PC-9 (cell line): ENCODE measurements around the gene DYNLRB1. TPM values are rescaled to one million over a fixed set of nuclear protein-coding genes. Genes with fewer than 3 reads are reported as not detected.
A peak's percentile ranks its signal among the peaks of the same experiment; 100 is the strongest.

Experiments
- BruUV-seq: library from RNA; stranded (reverse); fragments of 400-500 nt; replicated peaks from 2 replicates; lab custom pipeline; 2021; lab: Mats Ljungman, UMichigan
- CTCF ChIA-PET: fragments of 300-600 bp; sonication (Branson Sonifier 250); formaldehyde crosslinking; loops from one replicate; lab custom pipeline; 2022; ENCODE audit warnings: antibody characterized with exemption; lab: Charles Lee
- POLR2A ChIA-PET: fragments of 300-600 bp; sonication (Branson Sonifier 250); formaldehyde crosslinking; loops from one replicate; lab custom pipeline; 2022; ENCODE audit warnings: antibody characterized with exemption; ENCODE audit not compliant: unreplicated experiment; lab: Charles Lee
- DNase-seq, 2 experiments: peaks; one replicate each; pipeline versions ENCODE4 v3.0.0 to v3.0.0-alpha.2; 2015 to 2022; ENCODE audit warnings: mixed read lengths in 1 of 2
- H2AFZ ChIP-seq: fragments of 200-600 bp; sonication (generic); 2 replicates; pipeline ENCODE4 v1.8.1; 2017; ENCODE audit warnings: antibody characterized with exemption
- H3F3A ChIP-seq: fragments of 200-600 bp; sonication (generic); 2 replicates; pipeline ENCODE4 v1.8.1; 2017; ENCODE audit warnings: antibody characterized with exemption, mild to moderate bottlenecking, low read depth; ENCODE audit not compliant: insufficient read depth
- H3K27ac ChIP-seq: fragments of 200-600 bp; sonication (generic); 2 replicates; pipeline ENCODE4 v1.6.1; 2016; ENCODE audit warnings: mixed run types
- H3K27me3 ChIP-seq: fragments of 200-600 bp; sonication (generic); 2 replicates; pipeline ENCODE4 v1.6.1; 2016; ENCODE audit warnings: low read depth, mixed run types; ENCODE audit not compliant: insufficient read depth
- H3K36me3 ChIP-seq: fragments of 200-600 bp; sonication (generic); 2 replicates; pipeline ENCODE4 v1.6.1; 2016; ENCODE audit warnings: low read depth, mixed run types
- H3K4me1 ChIP-seq: fragments of 200-600 bp; sonication (generic); replicated peaks from 2 replicates; pipeline ENCODE4 v1.6.1; 2016; ENCODE audit warnings: mixed run types; ENCODE audit not compliant: insufficient read depth
- H3K4me2 ChIP-seq: fragments of 200-600 bp; sonication (generic); 2 replicates; pipeline ENCODE4 v1.6.1; 2017; ENCODE audit warnings: mixed run types
- H3K4me3 ChIP-seq: fragments of 200-600 bp; sonication (generic); 2 replicates; pipeline ENCODE4 v1.6.1; 2016; ENCODE audit warnings: mixed run types
- H3K79me2 ChIP-seq: fragments of 200-600 bp; sonication (generic); 2 replicates; pipeline ENCODE4 v1.6.1; 2017; ENCODE audit warnings: low read depth, mixed run types
- H3K9me2 ChIP-seq: fragments of 200-600 bp; sonication (generic); 2 replicates; pipeline ENCODE4 v1.8.1; 2017; ENCODE audit warnings: mild to moderate bottlenecking; ENCODE audit not compliant: insufficient read depth
- H3K9me3 ChIP-seq: fragments of 200-600 bp; sonication (generic); 2 replicates; pipeline ENCODE4 v1.8.1; 2016; ENCODE audit warnings: low read depth; ENCODE audit not compliant: insufficient read depth
- H4K20me1 ChIP-seq: fragments of 200-600 bp; sonication (generic); 2 replicates; pipeline ENCODE4 v1.8.1; 2017; ENCODE audit not compliant: insufficient read depth
- CTCF ChIP-seq: fragments of 200-600 bp; sonication (generic); conservative IDR thresholded peaks from 2 replicates; pipeline ENCODE4 v1.6.1; 2017; ENCODE audit warnings: mixed run types, antibody characterized with exemption, mild to moderate bottlenecking, moderate library complexity
- EZH2 ChIP-seq: fragments of 200-600 bp; sonication (generic); IDR thresholded peaks from 2 replicates; pipeline ENCODE4 v1.8.0; 2017; ENCODE audit warnings: antibody characterized with exemption, low read depth
- intact Hi-C: fragments of 100-400 bp; cut with micrococcal nuclease; formaldehyde crosslinking; loops from one replicate; pipeline ENCODE4 v1.10.0; 2022; ENCODE audit not compliant: unreplicated experiment
- total RNA-seq: library from RNA; stranded (reverse); gene quantifications from 2 replicates; pipeline ENCODE4 v1.2.3, GENCODE V29; 2021

Gene DYNLRB1
- total RNA-seq, 1 experiment from 2014 or later, result 179 TPM

- no peaks in the 10 kb centered on the region for H4K20me1 ChIP-seq
- H3K9me2 ChIP-seq, result no peaks in the 10 kb centered on the region
- H3K79me2 ChIP-seq, result no peaks in the 10 kb centered on the region
- BruUV-seq, result TSS peak; percentile 6
- no peak for DNase-seq
- H3F3A ChIP-seq, result no peaks in the 10 kb centered on the region; the same call in 1 of the 2 replicates
- no peak overlapping the region for H3K4me2 ChIP-seq
- no peaks in the 10 kb centered on the region for H3K9me3 ChIP-seq
- CTCF ChIA-PET, result interaction anchor here (0.7 kb wide), 2 partner anchors 27 to 169 kb away, joined by 4 to 5 read pairs; no protein-coding TSS in a partner anchor
- intact Hi-C loops, result no loop called here
- POLR2A ChIA-PET, result no interaction called here
- no peak overlapping the region for H2AFZ ChIP-seq
- no peak overlapping the region for H3K4me3 ChIP-seq
- TF ChIP-seq CTCF (no peak), EZH2 (no peak)
- peaks cover under 1% of the 10 kb centered on the region; the same call in 1 of the 2 replicates for H3K36me3 ChIP-seq
- no peaks in the 10 kb centered on the region for H3K27me3 ChIP-seq
- no peak overlapping the region for H3K27ac ChIP-seq
- no peaks in the 10 kb centered on the region for H3K4me1 ChIP-seq
Observed at GRCh38 chr20:34544109-34544796, 28.0 kb downstream of the DYNLRB1 start.

GRCh38 chr20:34546751-34547181 is 30.5 kb downstream of the DYNLRB1 start:
- Histone ChIP-seq H3K9me3 (no peaks in the 10 kb centered on the region), H3F3A (no peaks in the 10 kb centered on the region; the same call in 1 of the 2 replicates), H3K4me2 (no peak overlapping the region), H3K4me3 (no peak overlapping the region), H3K79me2 (no peaks in the 10 kb centered on the region), H3K27me3 (no peaks in the 10 kb centered on the region), H3K9me2 (no peaks in the 10 kb centered on the region), H2AFZ (no peak overlapping the region), H3K36me3 (no peaks in the 10 kb centered on the region), H3K27ac (no peak overlapping the region), H4K20me1 (no peaks in the 10 kb centered on the region), H3K4me1 (peaks cover 6% of the 10 kb centered on the region; the same call in 1 of the 2 replicates)
- DNase-seq, result no peak
- CTCF ChIA-PET, result no interaction called here
- no TSS peak for BruUV-seq
- POLR2A ChIA-PET, result no interaction called here
- TF ChIP-seq EZH2, result no peak
- no peak for TF ChIP-seq CTCF
- intact Hi-C loops, result no loop called here

GRCh38 chr20:34547844-34548613 is 31.8 kb downstream of the DYNLRB1 start:
- no peak overlapping the region for H3K4me3 ChIP-seq
- H2AFZ ChIP-seq, result no peak overlapping the region
- no peak overlapping the region for H3K4me2 ChIP-seq
- no peaks in the 10 kb centered on the region for H3K9me3 ChIP-seq
- intact Hi-C loops, result no loop called here
- H3K36me3 ChIP-seq, result no peaks in the 10 kb centered on the region
- DNase-seq, result no peak
- H4K20me1 ChIP-seq, result no peaks in the 10 kb centered on the region
- ChIA-PET CTCF (interaction anchor here (0.7 kb wide), 2 partner anchors 13 to 358 kb away, joined by 3 to 20 read pairs; no protein-coding TSS in a partner anchor), POLR2A (interaction anchor here (0.6 kb wide), 2 partner anchors 479 to 497 kb away, joined by 5 to 6 read pairs; no protein-coding TSS in a partner anchor)
- TF ChIP-seq EZH2, result no peak
- no peak for TF ChIP-seq CTCF
- H3K9me2 ChIP-seq, result no peaks in the 10 kb centered on the region
- no peaks in the 10 kb centered on the region; the same call in 1 of the 2 replicates for H3F3A ChIP-seq
- no peak overlapping the region for H3K27ac ChIP-seq
- no TSS peak for BruUV-seq
- H3K27me3 ChIP-seq, result no peaks in the 10 kb centered on the region
- H3K79me2 ChIP-seq, result no peaks in the 10 kb centered on the region
- peaks cover 6% of the 10 kb centered on the region; the same call in 1 of the 2 replicates for H3K4me1 ChIP-seq
